Measurements from ENCODE around the gene ARSB.

Gene ARSB

DNA sequence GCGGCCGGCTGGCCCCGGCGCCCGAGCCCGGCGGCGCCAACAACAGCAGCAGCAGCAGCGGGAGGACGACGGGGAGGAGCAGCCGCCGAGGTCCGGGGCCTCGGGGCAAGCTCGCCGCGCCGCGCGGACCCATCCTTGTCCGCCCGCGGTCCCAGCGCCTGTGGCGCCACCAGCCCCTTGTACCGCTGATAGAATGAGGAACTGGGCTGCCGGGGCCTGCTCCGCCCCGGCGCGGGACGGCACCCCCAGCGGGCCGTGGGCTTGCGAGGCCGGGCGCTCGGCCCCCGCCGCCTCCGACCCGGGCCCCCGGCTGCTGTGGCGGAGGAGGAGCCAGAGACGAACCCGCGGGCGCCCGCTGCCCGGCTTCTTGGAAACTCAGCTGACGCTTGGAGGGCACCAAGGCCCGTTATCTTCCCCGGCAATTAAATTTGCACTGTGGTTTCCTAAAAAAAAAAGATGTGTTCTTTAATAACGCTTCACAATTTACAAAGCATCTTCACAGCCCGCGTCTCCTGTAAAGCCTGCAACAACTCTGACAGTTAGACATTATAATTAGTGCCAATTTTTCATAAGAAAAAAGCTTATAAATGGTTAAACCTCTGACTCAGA lies at the start of gene ARSB:
Gene ARSB (minus strand): TSS at position 195 of the 609 bp plus-strand sequence. CDS start 62 bp downstream, at position 133.
- Histone ChIP-seq H4K20me1 (ENCODE audit: control insufficient read depth, insufficient read depth, low read depth, low read length) (no peaks in the 10 kb centered on the region), H3K36me3 (ENCODE audit: control insufficient read depth, low read length) (no peaks in the 10 kb centered on the region), H3K9me3 (ENCODE audit: control insufficient read depth, insufficient read depth, low read length) (no peaks in the 10 kb centered on the region), H3K27me3 (ENCODE audit: control insufficient read depth, low read length) (peaks cover 7% of the 10 kb centered on the region; the same call in 1 of the 2 replicates), H3K9me2 (replicated peaks; ENCODE audit: control insufficient read depth, low read length) (no peaks in the 10 kb centered on the region), H3K4me2 (ENCODE audit: low read length) (peak within 1 kb of the TSS; percentile 90), H3K4me3 (ENCODE audit: low read length) (peak within 1 kb of the TSS; percentile 83), H3K79me2 (ENCODE audit: control insufficient read depth, low read length) (peaks cover 7% of the 10 kb centered on the region), H3F3A (ENCODE audit: control insufficient read depth, insufficient read depth) (peaks cover 25% of the 10 kb centered on the region), H3K27ac (ENCODE audit: low read depth, low read length) (peak within 1 kb of the TSS; percentile 70), H3K4me1 (ENCODE audit: control insufficient read depth, low read length) (peaks cover 43% of the 10 kb centered on the region)
- TF ChIP-seq, protein P1, sequence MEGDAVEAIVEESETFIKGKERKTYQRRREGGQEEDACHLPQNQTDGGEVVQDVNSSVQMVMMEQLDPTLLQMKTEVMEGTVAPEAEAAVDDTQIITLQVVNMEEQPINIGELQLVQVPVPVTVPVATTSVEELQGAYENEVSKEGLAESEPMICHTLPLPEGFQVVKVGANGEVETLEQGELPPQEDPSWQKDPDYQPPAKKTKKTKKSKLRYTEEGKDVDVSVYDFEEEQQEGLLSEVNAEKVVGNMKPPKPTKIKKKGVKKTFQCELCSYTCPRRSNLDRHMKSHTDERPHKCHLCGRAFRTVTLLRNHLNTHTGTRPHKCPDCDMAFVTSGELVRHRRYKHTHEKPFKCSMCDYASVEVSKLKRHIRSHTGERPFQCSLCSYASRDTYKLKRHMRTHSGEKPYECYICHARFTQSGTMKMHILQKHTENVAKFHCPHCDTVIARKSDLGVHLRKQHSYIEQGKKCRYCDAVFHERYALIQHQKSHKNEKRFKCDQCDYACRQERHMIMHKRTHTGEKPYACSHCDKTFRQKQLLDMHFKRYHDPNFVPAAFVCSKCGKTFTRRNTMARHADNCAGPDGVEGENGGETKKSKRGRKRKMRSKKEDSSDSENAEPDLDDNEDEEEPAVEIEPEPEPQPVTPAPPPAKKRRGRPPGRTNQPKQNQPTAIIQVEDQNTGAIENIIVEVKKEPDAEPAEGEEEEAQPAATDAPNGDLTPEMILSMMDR (IDR thresholded peaks at IDR 0.05; ENCODE audit: low read depth, low read length, poor library complexity, severe bottlenecking), result peak; percentile 1
- no peak; the same call in 1 of the 2 replicates for TF ChIP-seq EZH2phosphoT487 (IDR thresholded peaks at IDR 0.05; ENCODE audit: borderline replicate concordance, low read length)

DNA sequence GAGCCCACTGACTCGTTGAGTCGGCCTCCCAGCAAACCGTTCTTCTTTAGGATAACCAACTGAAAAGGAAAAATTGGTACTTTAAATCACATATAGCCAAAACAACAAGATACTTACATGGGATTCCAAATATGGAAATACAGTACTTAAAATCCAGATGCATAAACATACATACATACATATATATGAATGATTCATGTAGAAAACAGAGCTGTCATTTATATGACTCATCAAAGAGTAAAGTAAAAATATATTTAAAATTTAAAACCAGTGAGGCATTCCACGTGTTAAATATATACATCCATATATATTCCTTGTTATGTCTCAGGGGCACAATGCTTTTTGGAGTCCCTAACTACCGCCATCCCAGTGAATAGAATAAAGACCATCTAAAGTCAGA lies 47.7 kb upstream of the ARSB start:
- H3K36me3 ChIP-seq (ENCODE audit: control insufficient read depth, low read length), result no peaks in the 10 kb centered on the region
- no peaks in the 10 kb centered on the region for H3K4me1 ChIP-seq (ENCODE audit: control insufficient read depth, low read length)
- H3K9me2 ChIP-seq (replicated peaks; ENCODE audit: control insufficient read depth, low read length), result no peaks in the 10 kb centered on the region
- no peak for TF ChIP-seq EZH2phosphoT487 (IDR thresholded peaks at IDR 0.05; ENCODE audit: borderline replicate concordance, low read length)
- TF ChIP-seq, protein P1 (IDR thresholded peaks at IDR 0.05; ENCODE audit: low read depth, low read length, poor library complexity, severe bottlenecking), result no peak
- H4K20me1 ChIP-seq (ENCODE audit: control insufficient read depth, insufficient read depth, low read depth, low read length), result no peaks in the 10 kb centered on the region
- no peak overlapping the region for H3K27ac ChIP-seq (ENCODE audit: low read depth, low read length)
- no peak overlapping the region for H3K4me3 ChIP-seq (ENCODE audit: low read length)
- no peaks in the 10 kb centered on the region for H3F3A ChIP-seq (ENCODE audit: control insufficient read depth, insufficient read depth)
- H3K9me3 ChIP-seq (ENCODE audit: control insufficient read depth, insufficient read depth, low read length), result no peaks in the 10 kb centered on the region
- H3K27me3 ChIP-seq (ENCODE audit: control insufficient read depth, low read length), result peaks cover 5% of the 10 kb centered on the region
- no peaks in the 10 kb centered on the region for H3K79me2 ChIP-seq (ENCODE audit: control insufficient read depth, low read length)
- H3K4me2 ChIP-seq (ENCODE audit: low read length), result no peak overlapping the region

DNA sequence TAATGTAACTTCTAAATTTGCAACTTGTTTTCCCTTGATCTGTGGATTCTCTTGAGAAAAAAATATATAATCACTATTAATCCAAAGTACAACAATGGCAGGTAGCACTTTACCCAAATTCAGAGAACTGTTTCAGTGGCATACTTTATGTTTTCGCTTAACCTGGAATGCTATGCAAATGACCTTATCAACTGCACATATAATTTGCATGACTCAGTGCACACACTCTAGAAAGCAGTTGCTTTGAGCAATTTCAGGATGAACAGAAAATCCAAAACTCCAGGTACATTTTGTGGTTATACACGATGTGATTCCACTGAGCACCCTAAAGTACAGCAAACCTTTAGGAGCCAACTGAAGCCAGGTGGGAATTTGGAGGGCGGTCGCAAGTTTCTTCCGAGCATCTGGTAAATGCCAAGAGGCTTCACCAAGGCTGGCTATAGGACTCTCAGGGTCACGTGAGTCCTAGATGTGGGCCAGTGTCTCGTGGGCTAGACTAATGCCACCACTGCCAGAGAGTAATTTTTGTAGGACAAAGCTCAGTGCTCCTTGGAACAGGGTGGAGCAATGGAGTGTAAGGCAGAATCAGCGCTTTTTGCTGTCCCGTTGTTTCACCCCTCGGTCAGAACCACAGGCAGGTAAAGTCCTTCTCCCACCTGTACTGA lies 47.1 kb upstream of the ARSB start:
- H3F3A ChIP-seq (ENCODE audit: control insufficient read depth, insufficient read depth), result no peaks in the 10 kb centered on the region
- H3K9me3 ChIP-seq (ENCODE audit: control insufficient read depth, insufficient read depth, low read length), result no peaks in the 10 kb centered on the region
- H3K36me3 ChIP-seq (ENCODE audit: control insufficient read depth, low read length), result no peaks in the 10 kb centered on the region
- peaks cover 8% of the 10 kb centered on the region for H3K27me3 ChIP-seq (ENCODE audit: control insufficient read depth, low read length)
- no peak overlapping the region for H3K4me3 ChIP-seq (ENCODE audit: low read length)
- no peaks in the 10 kb centered on the region for H4K20me1 ChIP-seq (ENCODE audit: control insufficient read depth, insufficient read depth, low read depth, low read length)
- no peaks in the 10 kb centered on the region for H3K9me2 ChIP-seq (replicated peaks; ENCODE audit: control insufficient read depth, low read length)
- H3K79me2 ChIP-seq (ENCODE audit: control insufficient read depth, low read length), result no peaks in the 10 kb centered on the region
- H3K4me2 ChIP-seq (ENCODE audit: low read length), result no peak overlapping the region
- H3K4me1 ChIP-seq (ENCODE audit: control insufficient read depth, low read length), result no peaks in the 10 kb centered on the region
- no peak overlapping the region for H3K27ac ChIP-seq (ENCODE audit: low read depth, low read length)
- no peak for TF ChIP-seq EZH2phosphoT487 (IDR thresholded peaks at IDR 0.05; ENCODE audit: borderline replicate concordance, low read length)
- TF ChIP-seq, protein P1 (IDR thresholded peaks at IDR 0.05; ENCODE audit: low read depth, low read length, poor library complexity, severe bottlenecking), result no peak
